Fibroblast of pulmonary artery (primary cell): ENCODE data around the gene MCCC2.
"Not testable (repeated sequence)": the region's sequence is repeated elsewhere in the genome, so short reads cannot be mapped to it uniquely, and the experiment has no call there.

Source experiments
- DNase-seq: peaks from one replicate; pipeline ENCODE4 v3.0.0-alpha.2; 2010; ENCODE audit warnings: low read depth
- H3K4me3 ChIP-seq: replicated peaks from 2 replicates; pipeline ENCODE4 v1.5.1; 2011; ENCODE audit warnings: low read depth, mild to moderate bottlenecking, control low read depth, low read length, moderate library complexity
- CTCF ChIP-seq: IDR thresholded peaks from 2 replicates; pipeline ENCODE4 v1.5.1; 2011; ENCODE audit warnings: mild to moderate bottlenecking, control low read depth, low read length, inconsistent platforms; ENCODE audit errors: missing control alignments

MCCC2 gene

GRCh38 chr5:71573591-71573990, 13.5 kb upstream of the MCCC2 start:
- TF ChIP-seq CTCF = no peak
- no peak overlapping the region for H3K4me3 ChIP-seq
- no peak for DNase-seq

- DNase-seq, H3K4me3 ChIP-seq: not testable (repeated sequence)
These were observed 11.6 kb upstream of the MCCC2 start for GRCh38 chr5:71575588-71575987.

- no peak for DNase-seq
These were observed 10.9 kb upstream of the MCCC2 start for GRCh38 chr5:71576241-71576640.

GRCh38 chr5:71577839-71578238, 9.3 kb upstream of the MCCC2 start:
- not testable (repeated sequence) for DNase-seq, H3K4me3 ChIP-seq

More at GRCh38 chr5:71576241-71576640, 10.9 kb upstream of the MCCC2 start:
- H3K4me3 ChIP-seq = no peak overlapping the region
- TF ChIP-seq CTCF = no peak

- no peak for TF ChIP-seq CTCF
- DNase-seq = no peak
- no peak overlapping the region for H3K4me3 ChIP-seq
These were observed 4.1 kb upstream of the MCCC2 start for GRCh38 chr5:71582945-71583584.

GRCh38 chr5:71586052-71586940, 844 bp upstream of the MCCC2 start:
- no peak for TF ChIP-seq CTCF
- peak; percentile 29 for DNase-seq

GRCh38 chr5:71587766-71588532, 809 bp downstream of the MCCC2 start:
- DNase-seq = peak; percentile 26
- peak overlapping the region; percentile 77 for H3K4me3 ChIP-seq
- no peak for TF ChIP-seq CTCF

More at GRCh38 chr5:71586052-71586940, 844 bp upstream of the MCCC2 start:
- peak overlapping the region; percentile 77 for H3K4me3 ChIP-seq
